HepG2 (cell line): ENCODE measurements around the gene SERTAD3. TPM values are rescaled to one million over a fixed set of nuclear protein-coding genes. Genes with fewer than 3 reads are reported as not detected.

Experiments used
- ATAC-seq: fragments of 200-7000 bp; cut with Tn5 transposase; 3 replicates; pipeline ENCODE4 v1.9.1; 2020; ENCODE audit warnings: mild to moderate bottlenecking, moderate library complexity
- BruUV-seq: library from RNA; stranded (reverse); fragments of 400-500 nt; replicated peaks from 2 replicates; lab custom pipeline; 2021; lab: Mats Ljungman, UMichigan
- CTCF ChIA-PET: fragments of 300-600 bp; formaldehyde crosslinking; extraction: SDS; loops from one replicate; lab custom pipeline; 2021; ENCODE audit warnings: low total read pairs, inconsistent platforms, low intra/inter-chr PET ratio; lab: Yijun Ruan, JAX
- POLR2A ChIA-PET: fragments of 350-600 bp; sonication (Branson Sonifier 250); formaldehyde crosslinking; loops from one replicate; lab custom pipeline; 2020; ENCODE audit warnings: antibody characterized with exemption, inconsistent platforms; lab: Yijun Ruan, JAX
- DNase-seq: peaks from one replicate; pipeline ENCODE4 v3.0.0-alpha.2; 2015; ENCODE audit warnings: low spot score
- FAIRE-seq: peaks from 3 replicates; lab custom pipeline; 2011; peaks lifted over from hg19 to GRCh38; lab: Jason Lieb, UNC
- H2AFZ ChIP-seq: one replicate; pipeline ENCODE4 v1.6.1; 2011; ENCODE audit warnings: low read length, inconsistent platforms
- H3K27ac ChIP-seq: fragments of 300-600 bp; 3 replicates; pipeline ENCODE4 v1.8.0; 2011; ENCODE audit warnings: mixed run types, mild to moderate bottlenecking, mixed read lengths, low read length, inconsistent platforms; ENCODE audit not compliant: insufficient read depth; ENCODE audit errors: extremely low read length
- H3K27me3 ChIP-seq, 2 experiments: fragments of 200-600 bp in 1 of 2; 2 replicates in 1 of 2; 3 replicates in 1 of 2; pipeline versions ENCODE4 v1.6.0 to v1.8.0; 2011; ENCODE audit warnings: low read length in 2 of 2, mild to moderate bottlenecking in 2 of 2, moderate library complexity in 2 of 2, inconsistent platforms in 1 of 2; ENCODE audit not compliant: insufficient read depth in 2 of 2, control insufficient read depth in 1 of 2
- H3K36me3 ChIP-seq, 2 experiments: fragments of 200-600 bp in 1 of 2; replicated peaks in 1 of 2; 2 replicates in 1 of 2; 3 replicates in 1 of 2; pipeline versions ENCODE4 v1.5.1 to v1.8.0; 2011; ENCODE audit warnings: low read length in 2 of 2, inconsistent platforms in 1 of 2; ENCODE audit not compliant: insufficient read depth in 2 of 2, control insufficient read depth in 1 of 2
- H3K4me1 ChIP-seq: 2 replicates; pipeline ENCODE4 v1.5.1; 2012; ENCODE audit warnings: low read length, inconsistent platforms; ENCODE audit not compliant: insufficient read depth
- H3K4me2 ChIP-seq: 2 replicates; pipeline ENCODE4 v1.6.0; 2011; ENCODE audit warnings: low read depth, low read length, inconsistent platforms
- H3K4me3 ChIP-seq, 3 experiments: fragments of 200-600 bp in 1 of 3; sonication (generic), shearing (Covaris generic) in 1 of 3; replicated peaks in 1 of 3; 2 replicates each; pipeline ENCODE4 v1.5.1; 2011 to 2016; ENCODE audit warnings: low read length in 3 of 3, inconsistent platforms in 2 of 3, low read depth in 2 of 3, mild to moderate bottlenecking in 2 of 3, control low read depth in 1 of 3, mixed read lengths in 1 of 3; ENCODE audit not compliant: insufficient read depth in 1 of 3
- H3K79me2 ChIP-seq: one replicate; pipeline ENCODE4 v1.6.1; 2011; ENCODE audit warnings: low read length, inconsistent platforms; ENCODE audit not compliant: insufficient read depth
- H3K9ac ChIP-seq: 2 replicates; pipeline ENCODE4 v1.6.0; 2011; ENCODE audit warnings: mild to moderate bottlenecking, low read depth, low read length, inconsistent platforms; ENCODE audit not compliant: insufficient read depth
- H3K9me3 ChIP-seq: 2 replicates; pipeline ENCODE4 v1.5.1; 2012; ENCODE audit warnings: mild to moderate bottlenecking, low read length
- H4K20me1 ChIP-seq: 2 replicates; pipeline ENCODE4 v1.6.0; 2011; ENCODE audit warnings: inconsistent platforms, mild to moderate bottlenecking, low read length, moderate library complexity; ENCODE audit not compliant: insufficient read depth
- ATF2 ChIP-seq: sonication (generic); formaldehyde crosslinking; IDR thresholded peaks from 2 replicates; pipeline ENCODE4 v1.4.0; 2020; ENCODE audit warnings: missing genetic modification reagents
- GATAD2A ChIP-seq: IDR thresholded peaks from 2 replicates; pipeline ENCODE4 v1.6.1; 2016
- KDM1A ChIP-seq: IDR thresholded peaks from 2 replicates; pipeline ENCODE4 v1.6.1; 2016; ENCODE audit warnings: missing compliant biosample characterization
- POGK ChIP-seq: sonication (generic); formaldehyde crosslinking; conservative IDR thresholded peaks from 2 replicates; pipeline ENCODE4 v1.8.0; 2022; ENCODE audit warnings: mild to moderate bottlenecking, moderate library complexity, missing genetic modification reagents
- SOX6 ChIP-seq, 2 experiments: fragments of 450-650 bp in 1 of 2; sonication (generic) in 1 of 2; formaldehyde crosslinking in 1 of 2; IDR thresholded peaks; 2 replicates each; pipeline versions ENCODE4 v1.4.0 to v1.6.1; 2017 to 2020; ENCODE audit warnings: antibody characterized with exemption in 1 of 2, mild to moderate bottlenecking in 1 of 2, missing genetic modification reagents in 1 of 2
- ZFY ChIP-seq: sonication (generic); formaldehyde crosslinking; IDR thresholded peaks from 2 replicates; pipeline ENCODE4 v1.4.0; 2020; ENCODE audit warnings: missing genetic modification reagents
- ZMYM3 ChIP-seq: sonication (generic); formaldehyde crosslinking; IDR thresholded peaks from 2 replicates; pipeline ENCODE4 v1.5.1; 2020; ENCODE audit warnings: mild to moderate bottlenecking, missing genetic modification reagents
- ZNF232 ChIP-seq: sonication (generic); formaldehyde crosslinking; IDR thresholded peaks from 2 replicates; pipeline ENCODE4 v1.4.0; 2020; ENCODE audit warnings: missing genetic modification reagents, borderline replicate concordance
- ZNF747 ChIP-seq: sonication (generic); formaldehyde crosslinking; IDR thresholded peaks from 2 replicates; pipeline ENCODE4 v1.8.1; 2023; ENCODE audit warnings: missing genetic modification reagents, mild to moderate bottlenecking, borderline replicate concordance
- ZNF770 ChIP-seq: sonication (generic); formaldehyde crosslinking; IDR thresholded peaks from 2 replicates; pipeline ENCODE4 v1.5.0; 2020; ENCODE audit warnings: mild to moderate bottlenecking, missing genetic modification reagents
- ZNF788 ChIP-seq: sonication (generic); formaldehyde crosslinking; IDR thresholded peaks from 2 replicates; pipeline ENCODE4 v1.5.0; 2020; ENCODE audit warnings: mild to moderate bottlenecking, missing genetic modification reagents, borderline replicate concordance
- ZNF891 ChIP-seq: sonication (generic); formaldehyde crosslinking; IDR thresholded peaks from 2 replicates; pipeline ENCODE4 v1.5.0; 2020; ENCODE audit warnings: mild to moderate bottlenecking, missing genetic modification reagents
- WGBS: methylation state at CpG from one replicate; pipeline ENCODE4 v1.1.6; 2017; ENCODE audit warnings: low lambda C conversion rate; 5-methylcytosine and 5-hydroxymethylcytosine counted together
- in situ Hi-C: cut with HindIII; loops from 2 replicates; pipeline ENCODE4 v1.10.0; 2017; ENCODE audit warnings: low pct_unique_long_range_greater_than_20kb; ENCODE audit not compliant: extremely low pct_ligation_motif_present
- intact Hi-C: fragments of 100-400 bp; cut with micrococcal nuclease; formaldehyde crosslinking; loops from one replicate; pipeline ENCODE4 v1.10.0; 2022; ENCODE audit not compliant: unreplicated experiment
- polyA plus RNA-seq, 8 experiments: library from polyadenylated mRNA; depleted of rRNA in 3 of 8; stranded (reverse) in 7 of 8; unstranded in 1 of 8; fragments of >200 nt; fragmentation: Illumina TruSeq in 4 of 8; extraction: Trizol in 4 of 8; gene quantifications; 2 replicates each; pipeline versions ENCODE4 v1.2.1 to v1.2.3, GENCODE V29; 2011 to 2016; ENCODE audit warnings: low read depth in 4 of 8, missing spikeins in 1 of 8, mixed read lengths in 1 of 8; ENCODE audit not compliant: insufficient read depth in 1 of 8
- total RNA-seq, 5 experiments: library from RNA; depleted of rRNA; stranded (reverse); fragments of >200 nt; fragmentation: Illumina TruSeq; extraction: Trizol; gene quantifications; 2 replicates each; pipeline ENCODE4 v1.2.3, GENCODE V29; 2016; ENCODE audit warnings: low read depth in 1 of 5

Gene SERTAD3
- total and polyA plus RNA-seq, 2 of the 13 experiments (the other 11 are each of a cell fraction or from before 2014, with no cell fraction given) = 9.6 to 16.9 TPM

GRCh38 chr19:40465025-40465556 lies 21.0 kb upstream of the SERTAD3 start (continued):
- TF ChIP-seq ZMYM3 (peak; percentile 83), KDM1A (CRISPR knock-in tag) (peak; percentile 93), ATF2 (CRISPR knock-in tag) (no peak), SOX6 (IDR thresholded peaks at IDR 0.05) (no peak), SOX6 (CRISPR knock-in tag; IDR thresholded peaks at IDR 0.05) (0 out of 2 replicates have a peak, but pooled peaks have one; percentile 9), ZNF232 (no peak)

GRCh38 chr19:40464059-40465024 lies 20.2 kb upstream of the SERTAD3 start:
- no TSS peak for BruUV-seq
- ATAC-seq = peak; percentile 29
- no peak overlapping the region for H2AFZ ChIP-seq
- TF ChIP-seq ZFY (0 out of 2 replicates have a peak, but pooled peaks have one; percentile 16), GATAD2A (CRISPR knock-in tag) (peak; percentile 42; the same call in 1 of the 2 replicates), ZNF747 (CRISPR knock-in tag) (0 out of 2 replicates have a peak, but pooled peaks have one; percentile 40), ZNF770 (CRISPR knock-in tag) (peak; percentile 86), ZNF788 (CRISPR knock-in tag) (0 out of 2 replicates have a peak, but pooled peaks have one; percentile 40), POGK (CRISPR knock-in tag) (no peak), ZNF891 (CRISPR knock-in tag) (no peak)

More at GRCh38 chr19:40464059-40465024, 20.2 kb upstream of the SERTAD3 start:
- peaks cover 1 to 17% of the 10 kb centered on the region in 2 experiments; a peak in 3 of 5 replicates for H3K27me3 ChIP-seq
- WGBS = 8% methylated on average over 10 of the region's 11 CpGs
- CTCF ChIA-PET = interaction anchor here (1.1 kb wide), 1 partner anchor 44 kb away, joined by 3 read pairs; no protein-coding TSS in a partner anchor
- peak overlapping the region; percentile 64 for H3K9ac ChIP-seq
- no peaks in the 10 kb centered on the region for H3K9me3 ChIP-seq
- H3K27ac ChIP-seq = peak overlapping the region; percentile 66
- FAIRE-seq = peak; percentile 89
- H3K36me3 ChIP-seq = no peaks in the 10 kb centered on the region
- POLR2A ChIA-PET = interaction anchor here (0.9 to 5.5 kb wide), 9 partner anchors 10 to 139 kb away, joined by 3 to 47 read pairs (median 10); partner anchors contain the start of genes C19orf47, PLD3, SERTAD1 and SERTAD3
- H3K4me3 ChIP-seq = peak overlapping the region; percentile 27 to 75 (median 66); a peak in 4 of 6 replicates
- in situ Hi-C loops = no loop called here
- no peaks in the 10 kb centered on the region for H4K20me1 ChIP-seq
- no peaks in the 10 kb centered on the region for H3K79me2 ChIP-seq
- intact Hi-C loops = loop anchor here (1.0 to 10.0 kb wide), 3 partner anchors 20 to 60 kb away; partner anchors contain the start of gene SERTAD3
- peak overlapping the region; percentile 86 for H3K4me2 ChIP-seq
- DNase-seq = peak; percentile 81
- H3K4me1 ChIP-seq = peaks cover 52% of the 10 kb centered on the region
